Measurements from ENCODE around the gene MCTP1.

GRCh38 chr5:95256446-95256845 lies 28.4 kb downstream of the MCTP1 start:
- TF ChIP-seq, protein P1, sequence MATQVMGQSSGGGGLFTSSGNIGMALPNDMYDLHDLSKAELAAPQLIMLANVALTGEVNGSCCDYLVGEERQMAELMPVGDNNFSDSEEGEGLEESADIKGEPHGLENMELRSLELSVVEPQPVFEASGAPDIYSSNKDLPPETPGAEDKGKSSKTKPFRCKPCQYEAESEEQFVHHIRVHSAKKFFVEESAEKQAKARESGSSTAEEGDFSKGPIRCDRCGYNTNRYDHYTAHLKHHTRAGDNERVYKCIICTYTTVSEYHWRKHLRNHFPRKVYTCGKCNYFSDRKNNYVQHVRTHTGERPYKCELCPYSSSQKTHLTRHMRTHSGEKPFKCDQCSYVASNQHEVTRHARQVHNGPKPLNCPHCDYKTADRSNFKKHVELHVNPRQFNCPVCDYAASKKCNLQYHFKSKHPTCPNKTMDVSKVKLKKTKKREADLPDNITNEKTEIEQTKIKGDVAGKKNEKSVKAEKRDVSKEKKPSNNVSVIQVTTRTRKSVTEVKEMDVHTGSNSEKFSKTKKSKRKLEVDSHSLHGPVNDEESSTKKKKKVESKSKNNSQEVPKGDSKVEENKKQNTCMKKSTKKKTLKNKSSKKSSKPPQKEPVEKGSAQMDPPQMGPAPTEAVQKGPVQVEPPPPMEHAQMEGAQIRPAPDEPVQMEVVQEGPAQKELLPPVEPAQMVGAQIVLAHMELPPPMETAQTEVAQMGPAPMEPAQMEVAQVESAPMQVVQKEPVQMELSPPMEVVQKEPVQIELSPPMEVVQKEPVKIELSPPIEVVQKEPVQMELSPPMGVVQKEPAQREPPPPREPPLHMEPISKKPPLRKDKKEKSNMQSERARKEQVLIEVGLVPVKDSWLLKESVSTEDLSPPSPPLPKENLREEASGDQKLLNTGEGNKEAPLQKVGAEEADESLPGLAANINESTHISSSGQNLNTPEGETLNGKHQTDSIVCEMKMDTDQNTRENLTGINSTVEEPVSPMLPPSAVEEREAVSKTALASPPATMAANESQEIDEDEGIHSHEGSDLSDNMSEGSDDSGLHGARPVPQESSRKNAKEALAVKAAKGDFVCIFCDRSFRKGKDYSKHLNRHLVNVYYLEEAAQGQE (IDR thresholded peaks at IDR 0.05; ENCODE audit: low read depth) = no peak
- no peak for TF ChIP-seq EGR1 (IDR thresholded peaks at IDR 0.05)
- no peak for TF ChIP-seq TEAD4 (IDR thresholded peaks at IDR 0.05)
- no peak for TF ChIP-seq EP300 (IDR thresholded peaks at IDR 0.05; ENCODE audit: borderline replicate concordance)
- no peak for TF ChIP-seq MAX (IDR thresholded peaks at IDR 0.05)
- TF ChIP-seq USF1 (IDR thresholded peaks at IDR 0.05) = no peak
- TF ChIP-seq CEBPB (IDR thresholded peaks at IDR 0.05) = no peak
- TF ChIP-seq TAF1 (IDR thresholded peaks at IDR 0.05; ENCODE audit: low read depth) = no peak
- no peak for TF ChIP-seq CREB1 (IDR thresholded peaks at IDR 0.05; ENCODE audit: low read depth)
- TF ChIP-seq FOXM1 (IDR thresholded peaks at IDR 0.05; ENCODE audit: borderline replicate concordance, low read depth) = no peak
- no peak for TF ChIP-seq ZBTB7A (IDR thresholded peaks at IDR 0.05; ENCODE audit: low read depth)
